HG02885 (cell line): Measurements from ENCODE around the gene DISC1.

Source experiments
- ATAC-seq: cut with Tn5 transposase; IDR thresholded peaks from one replicate; pipeline ENCODE4 v1.9.1; 2021; ENCODE audit warnings: mild to moderate bottlenecking; ENCODE audit not compliant: unreplicated experiment, poor library complexity

The DISC1 gene

DNA sequence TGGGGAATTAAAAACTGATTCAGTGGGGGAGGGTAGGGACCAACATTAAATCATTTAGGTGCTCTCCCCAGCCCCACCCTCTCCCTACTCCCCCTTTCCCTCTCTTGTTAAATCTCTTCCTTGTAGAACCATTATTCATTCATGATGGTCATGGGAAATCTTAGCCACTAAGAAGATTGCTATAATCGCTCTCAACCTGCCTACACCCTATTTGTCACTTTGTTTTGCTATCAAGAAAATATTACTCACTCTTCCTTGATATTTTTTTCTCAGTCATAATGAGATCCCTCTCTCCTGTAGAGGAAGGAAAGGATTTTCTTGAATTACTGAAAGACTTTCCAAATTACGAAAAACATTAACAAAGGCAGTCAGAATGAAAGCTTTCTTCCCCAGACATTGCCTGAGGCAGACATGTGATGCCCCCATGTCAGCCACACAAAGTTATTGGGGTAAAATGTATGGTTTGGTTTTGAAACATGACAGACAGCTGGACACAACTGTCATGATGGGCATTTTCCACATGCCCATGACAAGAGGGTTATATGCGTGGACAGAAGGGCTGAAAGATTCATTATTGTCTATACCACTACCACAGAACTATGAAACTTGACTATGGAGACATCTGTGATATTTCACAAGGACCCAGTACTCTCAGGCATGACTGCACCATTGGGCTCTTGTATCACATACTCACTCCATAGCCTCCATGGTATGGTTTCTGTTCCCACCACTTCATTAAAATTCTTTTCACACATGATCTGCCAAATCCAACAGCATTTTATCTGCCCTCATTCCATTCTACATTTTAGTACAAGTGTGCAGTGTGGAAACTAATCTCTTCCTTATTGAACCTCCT lies 420.1 kb downstream of the DISC1 start:
- ATAC-seq: no peak

DNA sequence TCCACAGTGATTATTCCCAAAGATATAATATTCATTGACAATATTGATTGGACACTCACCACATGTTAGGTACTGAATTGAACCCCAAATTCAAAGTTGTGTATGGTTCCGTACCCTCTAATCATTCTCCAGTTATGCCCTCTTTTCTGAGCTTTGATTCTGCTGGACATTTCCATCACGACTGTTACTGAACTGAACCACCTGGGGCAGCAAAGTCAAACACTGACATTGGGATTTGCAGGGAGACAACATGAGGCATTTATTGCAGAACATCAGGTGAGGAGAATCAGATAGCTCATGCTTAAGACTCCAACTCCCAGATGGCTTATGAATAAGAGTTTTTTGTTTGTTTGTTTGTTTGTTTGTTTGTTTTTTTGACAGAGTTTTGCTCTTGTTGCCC lies 420.9 kb downstream of the DISC1 start:
- no peak for ATAC-seq

DNA sequence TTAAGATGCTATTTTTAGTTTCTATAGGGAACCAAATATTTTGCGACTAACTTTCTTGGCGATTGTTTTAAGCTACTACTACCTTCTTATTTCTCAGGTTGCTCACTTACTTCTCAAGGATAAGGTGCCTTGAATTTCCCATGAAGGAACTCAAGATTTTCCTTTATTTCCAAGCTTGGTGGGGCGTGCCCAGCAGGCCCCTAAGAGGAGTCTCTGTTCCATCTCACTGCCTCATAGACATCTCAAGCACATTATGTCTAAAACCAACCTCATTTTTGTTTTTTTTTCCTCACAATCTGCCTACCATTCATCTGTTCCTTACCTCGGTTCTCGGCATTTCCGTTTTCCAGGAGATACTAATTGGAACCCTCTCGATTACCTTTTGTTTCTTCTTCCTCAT lies 421.9 kb downstream of the DISC1 start:
- no peak for ATAC-seq

DNA sequence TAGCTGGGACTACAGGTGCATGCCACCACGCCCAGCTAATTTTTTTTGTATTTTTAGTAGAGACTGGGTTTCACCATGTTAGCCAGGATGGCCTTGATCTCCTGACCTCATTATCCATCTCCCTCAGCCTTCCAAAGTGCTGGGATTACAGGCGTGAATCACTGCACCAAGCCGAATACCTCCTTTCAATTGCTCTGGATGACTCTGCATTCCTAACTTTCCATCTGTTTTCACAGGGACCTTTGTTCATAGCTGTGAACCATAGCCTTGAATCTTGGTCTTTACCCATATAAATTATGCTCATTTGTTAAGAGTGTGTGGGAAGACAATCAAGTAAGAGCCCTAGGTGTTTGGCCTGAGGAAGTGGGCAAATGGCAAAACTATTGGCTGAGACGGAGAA lies 422.7 kb downstream of the DISC1 start:
- no peak for ATAC-seq

DNA sequence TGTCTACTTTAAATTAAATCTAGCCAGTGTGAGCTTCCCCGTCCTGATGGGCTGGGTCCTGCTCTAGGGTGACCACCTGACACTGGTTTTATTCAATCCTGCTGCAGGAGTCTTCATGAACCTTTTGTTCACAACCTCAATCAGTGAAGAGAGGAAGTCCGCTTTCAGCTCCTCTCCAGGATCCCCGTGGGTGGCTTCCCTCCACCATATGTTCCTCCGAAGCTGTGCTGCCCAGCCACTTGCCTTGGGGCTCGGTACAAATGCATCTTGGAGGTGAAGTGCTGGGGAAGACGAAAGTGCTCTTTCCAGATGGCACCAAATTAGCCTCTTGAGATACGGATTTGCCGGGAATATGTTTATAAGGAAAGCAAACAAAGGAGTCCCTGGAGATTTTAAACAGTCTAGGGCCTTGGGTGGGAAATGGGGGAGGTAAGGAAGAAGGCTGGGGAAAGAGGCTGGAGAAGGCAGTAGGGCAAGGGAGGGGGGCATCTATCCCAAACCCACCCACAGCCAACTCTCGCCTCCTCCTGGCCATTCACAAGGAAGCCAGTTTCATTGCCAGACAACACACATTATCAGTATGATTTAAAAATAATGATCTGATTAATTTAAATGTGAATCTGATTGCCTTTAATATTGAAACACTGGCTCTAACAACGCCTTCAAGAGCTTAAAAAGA lies 430.8 kb downstream of the DISC1 start:
- no peak for ATAC-seq

DNA sequence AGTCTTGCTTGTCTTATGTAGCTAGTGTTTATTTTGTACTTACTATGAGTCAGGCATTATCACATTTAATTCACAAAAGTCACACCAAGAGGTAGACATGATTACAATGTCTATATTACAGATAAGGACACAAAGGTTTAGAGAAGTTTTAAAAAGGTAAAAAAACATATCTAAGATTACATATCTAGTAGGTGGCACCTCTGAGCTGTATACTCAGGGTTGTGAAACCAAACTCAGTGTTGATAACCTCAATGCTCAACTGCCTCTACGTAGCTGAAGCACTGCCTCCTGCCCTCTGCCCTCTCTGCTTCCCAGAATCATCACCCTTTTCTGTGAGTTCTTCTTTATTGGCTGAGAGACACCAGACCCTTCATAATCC lies 431.3 kb downstream of the DISC1 start:
- ATAC-seq: no peak

DNA sequence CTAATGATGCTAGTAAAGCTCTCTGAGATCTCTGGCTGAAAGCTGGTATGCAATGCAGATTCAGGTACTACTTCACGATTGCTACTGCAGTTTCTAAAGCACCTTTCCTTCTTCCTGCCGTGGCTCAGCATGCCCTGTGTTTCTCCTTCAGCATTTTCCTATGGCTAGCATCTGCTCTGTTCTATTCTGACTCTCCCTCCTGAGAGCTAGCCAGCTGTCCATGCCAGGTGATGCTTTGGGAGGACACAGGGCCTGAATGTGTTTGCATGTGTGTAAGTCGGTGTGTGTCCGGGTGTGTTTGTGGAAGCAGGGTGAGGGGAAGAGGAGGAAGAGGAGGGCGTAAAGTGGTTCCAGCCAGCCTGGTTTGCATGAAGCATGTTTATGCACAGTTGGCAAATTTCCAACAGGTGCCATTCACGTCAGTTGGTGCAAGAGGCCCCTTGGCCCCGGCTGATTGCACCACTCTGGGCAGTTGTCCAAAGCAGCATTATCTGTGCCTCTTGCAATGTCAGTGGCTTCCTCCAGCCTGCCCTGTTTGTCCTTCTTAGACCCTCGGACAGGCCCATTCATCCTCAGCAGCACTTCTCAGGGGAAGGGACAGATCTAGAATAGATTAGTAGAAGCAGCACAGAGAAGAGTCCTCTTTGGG lies 433.3 kb downstream of the DISC1 start:
- ATAC-seq: no peak

DNA sequence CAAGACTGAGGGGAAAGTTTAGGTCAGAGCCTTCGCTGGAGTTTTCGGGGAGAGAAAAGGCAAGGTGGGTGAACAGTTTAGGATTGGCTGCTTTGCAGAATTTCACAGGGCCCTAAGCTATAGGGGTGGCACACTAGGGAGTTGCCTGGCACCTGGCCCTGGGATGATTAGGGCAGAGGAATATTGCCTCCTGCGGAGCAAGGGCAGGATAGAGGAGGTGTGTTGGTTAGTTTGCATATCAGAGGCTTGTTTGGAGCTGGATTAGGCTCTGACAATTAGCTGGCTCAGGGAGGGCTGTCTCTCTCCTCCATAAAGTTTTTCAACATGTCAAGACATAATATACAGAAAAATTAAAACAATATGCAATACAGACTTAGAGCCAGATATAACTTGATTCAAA lies 436.4 kb downstream of the DISC1 start:
- ATAC-seq: no peak

DNA sequence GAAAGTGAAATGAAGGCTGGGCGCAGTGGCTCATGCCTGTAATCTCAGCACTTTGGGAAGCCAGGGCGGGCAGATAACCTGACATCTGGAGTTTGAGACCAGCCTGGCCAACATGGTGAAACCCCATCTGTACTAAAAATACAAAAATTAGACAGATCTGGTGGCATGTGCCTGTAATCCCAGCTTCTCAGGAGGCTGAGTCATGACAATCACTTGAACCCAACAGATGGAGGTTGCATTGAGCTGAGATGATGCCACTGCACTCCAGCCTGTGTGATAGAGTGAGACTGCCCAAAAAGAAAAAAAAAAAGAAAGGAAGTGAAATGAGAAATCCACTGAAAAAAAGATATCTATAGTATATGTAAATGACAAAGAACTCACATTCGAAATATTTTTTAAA lies 439.9 kb downstream of the DISC1 start:
- ATAC-seq: no peak

DNA sequence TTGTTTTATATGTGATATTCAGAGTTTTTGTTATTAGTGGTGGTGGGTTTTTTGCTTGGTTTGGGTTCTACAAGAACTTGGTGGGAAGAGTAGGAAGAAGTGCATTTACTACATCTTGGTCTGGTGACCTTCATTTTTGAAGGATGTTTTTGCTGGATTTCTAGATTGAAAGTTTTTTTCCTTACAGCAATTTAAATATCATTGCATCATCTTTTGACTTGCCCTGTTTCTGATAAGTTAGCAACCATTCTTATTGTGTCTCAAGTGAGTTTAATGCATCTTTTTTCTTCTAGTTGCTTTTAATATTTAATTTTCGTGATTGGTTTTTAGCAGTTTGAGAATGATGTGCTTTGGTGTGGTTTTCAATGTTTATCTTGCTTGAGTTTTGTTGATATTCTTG lies 447.7 kb downstream of the DISC1 start:
- ATAC-seq: no peak

DNA sequence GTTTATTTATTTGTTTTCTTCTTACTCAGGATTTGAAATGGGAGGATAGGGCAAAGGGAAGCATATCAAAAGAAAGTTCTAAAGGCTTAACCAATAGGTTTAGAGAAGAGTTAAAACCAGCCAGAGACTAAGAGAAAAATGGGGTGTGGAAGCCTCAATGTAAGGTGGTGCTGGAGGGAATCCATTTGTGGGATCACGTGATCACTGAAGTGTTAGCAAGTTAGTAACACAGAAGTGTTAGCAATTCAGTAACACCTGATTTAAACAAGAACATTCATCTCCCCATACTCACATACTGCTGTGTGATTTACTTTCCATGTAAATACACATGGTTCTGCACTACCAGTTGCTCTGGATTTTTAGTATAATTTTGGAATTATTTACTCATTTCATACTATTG lies 451.2 kb downstream of the DISC1 start:
- no peak for ATAC-seq

DNA sequence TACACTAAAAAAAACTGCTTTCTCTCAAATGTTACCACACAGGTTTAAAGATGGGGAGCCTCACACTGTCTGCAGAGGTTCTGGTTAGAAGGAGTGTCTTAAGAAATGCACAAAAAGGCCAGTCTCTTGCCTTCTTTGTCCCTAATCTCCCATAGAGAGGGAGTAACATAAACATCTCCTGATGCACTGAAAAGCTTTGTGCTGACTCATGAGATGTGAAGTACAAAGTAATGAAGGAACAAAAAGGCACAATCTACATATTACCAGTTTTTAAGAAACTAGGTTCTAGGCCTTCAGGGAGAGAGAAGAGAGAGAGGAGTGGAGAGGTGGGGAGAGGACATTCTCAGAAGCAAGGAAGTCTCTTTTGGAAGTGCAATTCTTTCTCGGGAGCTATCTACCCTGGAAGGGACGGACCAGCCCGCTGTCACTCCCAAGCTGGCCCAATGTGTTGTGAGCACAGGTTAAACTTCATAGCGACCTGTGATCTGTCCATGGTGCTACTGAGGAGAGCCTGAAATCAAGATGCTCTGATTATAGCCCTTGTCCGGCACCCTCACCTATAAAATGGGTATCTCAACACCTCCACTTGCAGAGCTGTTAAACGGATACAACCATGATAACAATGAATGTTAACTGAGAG lies 458.1 kb downstream of the DISC1 start:
- no peak for ATAC-seq

DNA sequence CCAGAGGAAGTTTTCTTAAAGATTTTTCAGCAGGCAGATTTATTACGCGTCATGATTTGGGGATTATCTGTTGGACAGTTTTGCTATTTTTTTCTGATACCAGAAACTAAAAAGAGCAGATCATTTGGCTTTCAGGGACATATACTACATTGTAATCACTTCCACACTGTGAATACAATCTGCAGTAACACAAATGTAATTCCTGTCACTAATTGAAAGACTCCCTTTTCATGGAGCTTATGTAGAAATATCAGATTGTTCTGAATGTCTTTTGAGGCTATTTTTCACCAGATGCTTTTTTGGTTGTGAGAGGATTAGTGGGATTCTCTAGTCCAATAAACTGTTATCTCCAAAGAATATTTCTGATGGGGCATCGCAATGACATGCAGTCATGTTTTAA lies 464.2 kb downstream of the DISC1 start:
- ATAC-seq: no peak
